GM13977 (cell line): ENCODE measurements around the gene SPRR4.

Experiments used
- DNase-seq: peaks from one replicate; pipeline ENCODE4 v3.0.0; 2012; ENCODE audit warnings: low spot score
- CTCF ChIP-seq: IDR thresholded peaks from 2 replicates; pipeline ENCODE4 v1.5.1; 2012; ENCODE audit warnings: mild to moderate bottlenecking, control low read depth; ENCODE audit not compliant: insufficient read depth; ENCODE audit errors: extremely low read depth, missing control alignments
- in situ Hi-C: fragments of 300-500 bp; cut with MboI; formaldehyde crosslinking; loops from one replicate; pipeline ENCODE4 v1.12.0; 2022; ENCODE audit warnings: low sequenced_read_pairs, low pct_unique_long_range_greater_than_20kb, mixed read lengths, inconsistent platforms; ENCODE audit not compliant: unreplicated experiment

The SPRR4 gene

GRCh38 chr1:152982076-152982475, 11.6 kb downstream of the SPRR4 start:
- DNase-seq: no peak
- no peak for TF ChIP-seq CTCF
- in situ Hi-C loops: no loop called here

DNA sequence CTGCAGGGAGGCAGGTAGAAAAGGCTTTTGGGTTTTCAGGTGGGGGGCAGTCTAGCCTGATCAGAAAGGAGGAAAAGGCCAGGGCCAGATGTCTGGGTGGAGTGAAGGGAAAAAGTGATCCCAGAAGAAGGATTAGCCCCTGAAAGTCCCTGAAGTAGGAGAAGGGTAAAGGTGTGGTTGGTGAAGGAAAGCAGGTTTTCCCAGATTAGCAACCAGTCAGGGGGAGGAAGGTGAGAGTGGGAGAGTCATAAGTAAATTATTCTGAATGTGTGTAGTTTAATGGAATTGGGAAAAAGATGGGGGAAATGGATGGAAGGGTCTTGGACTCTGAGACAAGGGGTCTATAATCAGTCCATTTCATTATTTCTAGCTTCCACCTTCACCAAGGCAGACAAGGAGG, 12.8 kb downstream of the SPRR4 start:
- no peak for DNase-seq
- no peak for TF ChIP-seq CTCF
- in situ Hi-C loops: no loop called here

DNA sequence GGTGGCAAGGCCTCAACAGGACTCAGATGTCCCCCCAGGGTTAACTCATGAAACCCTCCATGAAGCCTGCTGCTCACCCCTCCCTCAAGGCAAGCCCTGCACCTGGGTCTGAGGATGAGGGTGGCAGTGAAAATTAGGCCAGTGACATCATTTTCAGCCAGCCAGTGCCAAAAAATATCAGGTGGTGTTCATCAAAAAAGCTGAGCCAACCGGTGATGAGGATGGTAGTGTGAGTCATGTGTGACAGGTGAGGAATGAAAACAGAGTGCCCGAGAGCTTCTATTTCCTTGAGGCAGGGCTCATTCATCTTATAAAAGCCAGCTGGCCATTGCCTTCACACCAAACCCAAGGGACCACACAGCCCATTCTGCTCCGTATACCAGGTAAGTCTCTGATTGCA, 13.3 kb downstream of the SPRR4 start, which contains the start of gene SPRR1A:
SPRR1A (plus strand) TSS at position 339 of the 400 bp plus-strand sequence. CDS start 1,150 bp downstream, outside the sequence.
- in situ Hi-C loops: no loop called here
- no peak for TF ChIP-seq CTCF
- DNase-seq: no peak

- no peak for DNase-seq
- in situ Hi-C loops: no loop called here
Measured at GRCh38 chr1:152986578-152986977, 16.1 kb downstream of the SPRR4 start.

DNA sequence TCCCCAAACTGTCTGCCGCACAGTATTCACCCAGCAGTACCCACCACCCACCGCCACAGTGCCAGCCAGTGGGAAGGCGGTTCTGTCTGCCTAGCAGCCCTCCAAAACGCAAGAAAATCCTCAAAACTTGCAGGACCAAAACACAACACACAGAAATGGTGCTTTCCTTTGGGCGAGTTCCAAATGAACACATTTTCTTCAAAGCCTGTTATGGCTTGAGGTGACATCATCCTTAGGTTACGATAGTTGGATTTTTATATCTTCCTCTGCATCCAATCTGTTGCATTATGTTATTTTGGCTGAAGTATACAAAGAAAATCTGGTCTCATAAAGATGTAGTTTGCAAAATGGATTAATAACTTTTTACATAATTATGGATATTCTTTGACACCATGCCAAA, 22.7 kb downstream of the SPRR4 start:
- TF ChIP-seq CTCF: no peak
- in situ Hi-C loops: no loop called here
- no peak for DNase-seq

More at GRCh38 chr1:152986578-152986977, 16.1 kb downstream of the SPRR4 start:
- TF ChIP-seq CTCF: no peak

DNA sequence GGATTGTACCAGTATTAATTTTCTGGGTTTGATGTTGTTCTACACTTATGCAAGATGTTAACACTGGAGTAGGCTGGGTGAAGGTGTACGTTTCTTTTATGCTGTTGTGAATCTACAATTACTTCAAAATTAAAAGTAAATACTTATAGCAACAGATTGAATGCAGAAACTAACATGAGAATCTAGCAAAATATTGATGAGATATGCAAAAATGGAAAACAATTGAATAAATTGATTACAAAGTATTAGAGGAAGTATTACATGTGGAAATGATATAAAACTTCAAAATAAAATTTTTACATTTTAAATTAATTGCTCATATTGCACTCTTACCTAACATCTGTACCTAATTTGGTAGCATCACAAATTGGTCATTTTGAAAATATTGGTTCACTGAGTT, 25.4 kb downstream of the SPRR4 start:
- TF ChIP-seq CTCF: no peak
- DNase-seq: no peak
- in situ Hi-C loops: no loop called here
